Cardiac muscle cell (in vitro differentiated cells and primary cell): ENCODE measurements around the gene GSK3B. TPM values are rescaled to one million over a fixed set of nuclear protein-coding genes. Genes with fewer than 3 reads are reported as not detected.

Experiments
- DNase-seq, 2 donors: peaks; one replicate each; pipeline versions ENCODE4 v3.0.0 to v3.0.0-alpha.2; 2010 to 2017; ENCODE audit warnings: low read depth in 1 of 2, low spot score in 1 of 2
- H3K27ac ChIP-seq: fragments of 200-600 bp; sonication (generic); 2 replicates; pipeline ENCODE4 v1.5.1; 2016
- H3K27me3 ChIP-seq: fragments of 200-600 bp; sonication (generic); 2 replicates; pipeline ENCODE4 v1.6.0; 2016; ENCODE audit warnings: control low read depth
- H3K36me3 ChIP-seq: fragments of 200-600 bp; sonication (generic); 2 replicates; pipeline ENCODE4 v1.5.1; 2016; ENCODE audit warnings: control low read depth
- H3K4me1 ChIP-seq: fragments of 200-600 bp; sonication (generic); 2 replicates; pipeline ENCODE4 v1.8.1; 2017; ENCODE audit warnings: low read depth, mild to moderate bottlenecking, mixed run types
- H3K4me3 ChIP-seq: fragments of 200-600 bp; sonication (generic); 2 replicates; pipeline ENCODE4 v1.5.1; 2016; ENCODE audit warnings: mild to moderate bottlenecking
- H3K9me3 ChIP-seq: fragments of 200-600 bp; sonication (generic); 2 replicates; pipeline ENCODE4 v1.5.1; 2017; ENCODE audit warnings: low read depth, mild to moderate bottlenecking, control low read depth
- polyA plus RNA-seq: library from polyadenylated mRNA; unstranded; fragments of >200 nt; fragmentation: Nextera tagmentation; extraction: Ambion mirVana; gene quantifications from 2 replicates; pipeline ENCODE4 v1.2.1, GENCODE V29; 2016
- total RNA-seq: library from RNA; depleted of rRNA; stranded (reverse); fragments of >200 nt; gene quantifications from 2 replicates; pipeline ENCODE4 v1.2.3, GENCODE V29; 2016
- TF ChIP-seq, protein P1 (sequence below): IDR thresholded peaks from 2 replicates; pipeline ENCODE4 v1.5.1; 2012; ENCODE audit warnings: low read depth, mild to moderate bottlenecking, low read length

GSK3B gene
- total and polyA plus RNA-seq, 2 experiments from 2014 or later, result 20.4 to 48.3 TPM

DNA sequence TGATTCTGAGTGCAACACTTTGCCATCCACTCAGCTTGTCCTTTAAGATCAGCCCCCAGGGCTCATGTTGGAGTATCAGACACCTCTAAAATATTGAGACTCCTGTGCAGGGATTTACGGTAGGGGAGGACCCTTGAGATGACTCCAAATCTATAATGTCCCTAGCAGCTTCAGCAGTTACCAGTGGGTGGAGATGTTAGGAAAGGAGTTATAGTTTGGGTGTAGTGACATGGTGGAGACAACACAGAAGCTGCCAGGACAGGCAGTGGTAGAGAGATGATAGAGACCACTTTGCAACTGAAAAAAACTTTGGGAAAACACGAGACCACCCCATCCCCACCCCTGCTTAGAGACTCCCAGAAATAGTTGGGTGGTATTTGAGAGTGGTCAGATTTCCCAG lies 43.3 kb upstream of the GSK3B start:
- no peak for DNase-seq
- Histone ChIP-seq H3K36me3 (no peaks in the 10 kb centered on the region), H3K4me3 (no peak overlapping the region), H3K4me1 (no peaks in the 10 kb centered on the region), H3K27ac (no peak overlapping the region), H3K27me3 (no peaks in the 10 kb centered on the region), H3K9me3 (no peaks in the 10 kb centered on the region)
- TF ChIP-seq, protein P1, sequence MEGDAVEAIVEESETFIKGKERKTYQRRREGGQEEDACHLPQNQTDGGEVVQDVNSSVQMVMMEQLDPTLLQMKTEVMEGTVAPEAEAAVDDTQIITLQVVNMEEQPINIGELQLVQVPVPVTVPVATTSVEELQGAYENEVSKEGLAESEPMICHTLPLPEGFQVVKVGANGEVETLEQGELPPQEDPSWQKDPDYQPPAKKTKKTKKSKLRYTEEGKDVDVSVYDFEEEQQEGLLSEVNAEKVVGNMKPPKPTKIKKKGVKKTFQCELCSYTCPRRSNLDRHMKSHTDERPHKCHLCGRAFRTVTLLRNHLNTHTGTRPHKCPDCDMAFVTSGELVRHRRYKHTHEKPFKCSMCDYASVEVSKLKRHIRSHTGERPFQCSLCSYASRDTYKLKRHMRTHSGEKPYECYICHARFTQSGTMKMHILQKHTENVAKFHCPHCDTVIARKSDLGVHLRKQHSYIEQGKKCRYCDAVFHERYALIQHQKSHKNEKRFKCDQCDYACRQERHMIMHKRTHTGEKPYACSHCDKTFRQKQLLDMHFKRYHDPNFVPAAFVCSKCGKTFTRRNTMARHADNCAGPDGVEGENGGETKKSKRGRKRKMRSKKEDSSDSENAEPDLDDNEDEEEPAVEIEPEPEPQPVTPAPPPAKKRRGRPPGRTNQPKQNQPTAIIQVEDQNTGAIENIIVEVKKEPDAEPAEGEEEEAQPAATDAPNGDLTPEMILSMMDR, result no peak

DNA sequence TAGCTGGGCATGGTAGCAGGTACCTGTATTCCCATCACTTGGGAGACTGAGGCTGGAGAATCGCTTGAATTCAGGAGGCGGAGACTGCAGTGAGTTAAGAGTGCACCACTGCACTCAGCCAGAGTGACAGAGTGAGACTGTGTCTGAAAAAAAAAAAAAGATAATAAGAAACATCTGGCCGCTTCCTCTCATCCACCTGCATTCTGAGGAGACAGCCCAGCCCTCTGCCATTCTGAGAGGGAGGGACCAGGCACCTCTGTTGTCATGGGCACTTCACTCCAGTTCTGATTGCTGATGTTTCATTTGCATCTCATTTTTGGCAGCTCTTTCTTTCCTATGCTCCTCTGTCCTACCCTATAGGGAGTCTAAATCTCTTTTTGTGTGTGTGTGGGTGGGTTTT lies 36.4 kb upstream of the GSK3B start:
- no peak for DNase-seq
- no peak overlapping the region for H3K4me3 ChIP-seq
- H3K27me3 ChIP-seq, result no peaks in the 10 kb centered on the region
- H3K36me3 ChIP-seq, result no peaks in the 10 kb centered on the region
- TF ChIP-seq, protein P1, result no peak
- H3K9me3 ChIP-seq, result no peaks in the 10 kb centered on the region
- H3K4me1 ChIP-seq, result no peaks in the 10 kb centered on the region
- no peak overlapping the region for H3K27ac ChIP-seq

DNA sequence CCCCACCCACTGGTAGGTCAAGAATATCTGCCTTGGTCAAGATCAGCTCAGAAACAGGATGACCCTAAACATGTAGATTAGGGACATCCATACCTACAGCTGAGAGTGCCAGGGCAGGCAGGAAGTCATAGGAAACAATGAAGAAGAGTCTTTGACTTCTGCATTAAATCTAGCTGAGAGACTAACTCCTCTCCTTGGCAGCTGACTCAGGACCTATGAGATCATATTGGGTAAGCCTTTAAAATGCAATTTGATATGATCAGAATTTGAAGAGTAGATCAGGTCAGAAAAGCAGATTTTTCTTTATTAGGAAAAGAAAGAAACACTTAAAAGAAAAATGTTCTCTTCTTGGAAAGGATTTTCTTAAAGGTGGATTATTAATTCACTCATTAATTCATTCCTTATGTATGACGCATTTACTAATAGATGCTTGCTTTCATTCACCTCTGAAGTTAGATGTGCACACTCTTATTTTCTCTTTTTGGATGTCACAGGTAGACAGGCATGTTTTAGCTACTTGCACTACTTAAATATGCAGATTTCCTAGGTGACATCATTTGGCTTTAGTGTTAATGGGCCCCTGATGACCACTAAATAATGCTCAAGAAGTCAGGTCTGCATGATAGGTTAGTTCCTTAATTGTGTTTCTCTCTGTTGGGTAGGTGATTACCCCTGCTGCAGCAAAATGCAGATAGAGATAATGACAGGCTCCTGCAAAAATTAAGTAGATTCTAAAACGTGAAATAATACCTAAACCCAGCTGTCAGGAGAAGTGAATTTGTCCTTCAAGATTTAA lies 35.7 kb upstream of the GSK3B start:
- no peak for DNase-seq
- H3K36me3 ChIP-seq, result no peaks in the 10 kb centered on the region
- TF ChIP-seq, protein P1, result no peak
- no peaks in the 10 kb centered on the region for H3K9me3 ChIP-seq
- H3K27ac ChIP-seq, result no peak overlapping the region
- no peak overlapping the region for H3K4me3 ChIP-seq
- no peaks in the 10 kb centered on the region for H3K27me3 ChIP-seq
- no peaks in the 10 kb centered on the region for H3K4me1 ChIP-seq

DNA sequence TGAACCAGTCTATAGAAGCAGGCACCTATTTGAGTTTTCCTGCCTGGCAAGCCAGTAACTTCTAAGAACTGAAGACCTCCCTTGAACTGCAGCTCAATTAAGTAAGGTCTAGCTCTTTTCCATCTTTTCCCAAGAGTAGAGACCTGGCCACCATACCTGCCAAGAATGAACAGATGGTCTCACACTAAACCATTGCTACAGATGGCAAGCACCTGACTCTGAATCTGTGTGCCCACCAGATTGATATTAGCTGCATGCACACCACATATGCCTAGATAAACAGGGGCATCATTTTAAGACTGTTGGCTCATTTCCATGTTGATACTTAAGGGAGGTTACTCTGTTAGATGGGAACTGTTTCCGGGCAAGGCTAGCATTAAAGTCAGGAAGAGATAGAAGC lies 34.8 kb upstream of the GSK3B start:
- H3K9me3 ChIP-seq, result no peaks in the 10 kb centered on the region
- no peaks in the 10 kb centered on the region for H3K4me1 ChIP-seq
- H3K27ac ChIP-seq, result no peak overlapping the region
- no peaks in the 10 kb centered on the region for H3K27me3 ChIP-seq
- TF ChIP-seq, protein P1, result no peak
- H3K36me3 ChIP-seq, result no peaks in the 10 kb centered on the region
- H3K4me3 ChIP-seq, result no peak overlapping the region
- no peak for DNase-seq

DNA sequence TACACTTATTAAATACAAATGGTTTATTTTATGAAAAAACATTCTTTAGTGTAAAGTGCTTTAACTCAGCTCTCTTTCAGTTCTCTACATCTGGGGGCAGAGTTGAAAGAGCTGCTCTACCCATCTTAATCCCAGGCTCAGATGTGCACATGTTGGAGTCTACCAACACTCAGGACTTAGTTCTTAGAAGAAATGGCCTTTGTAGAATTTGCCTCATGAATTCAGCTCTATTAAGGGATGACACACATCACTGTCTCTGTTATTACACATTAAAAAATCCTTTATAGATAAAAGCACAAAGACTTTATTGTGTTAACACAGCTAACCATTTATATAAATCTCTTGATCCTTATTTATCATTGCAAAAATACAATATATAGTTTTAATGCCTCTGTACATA lies 31.7 kb upstream of the GSK3B start:
- TF ChIP-seq, protein P1, result no peak
- Histone ChIP-seq H3K4me3 (no peak overlapping the region), H3K27me3 (no peaks in the 10 kb centered on the region), H3K27ac (no peak overlapping the region), H3K9me3 (no peaks in the 10 kb centered on the region), H3K36me3 (no peaks in the 10 kb centered on the region), H3K4me1 (no peaks in the 10 kb centered on the region)
- DNase-seq, result no peak
